NCI-H69 (cell line): ENCODE data around the gene LRP1B.

ENCODE experiments used
- DNase-seq: peaks from one replicate; lab custom pipeline; 2025; lab: John Stamatoyannopoulos, UW

The LRP1B gene

DNA sequence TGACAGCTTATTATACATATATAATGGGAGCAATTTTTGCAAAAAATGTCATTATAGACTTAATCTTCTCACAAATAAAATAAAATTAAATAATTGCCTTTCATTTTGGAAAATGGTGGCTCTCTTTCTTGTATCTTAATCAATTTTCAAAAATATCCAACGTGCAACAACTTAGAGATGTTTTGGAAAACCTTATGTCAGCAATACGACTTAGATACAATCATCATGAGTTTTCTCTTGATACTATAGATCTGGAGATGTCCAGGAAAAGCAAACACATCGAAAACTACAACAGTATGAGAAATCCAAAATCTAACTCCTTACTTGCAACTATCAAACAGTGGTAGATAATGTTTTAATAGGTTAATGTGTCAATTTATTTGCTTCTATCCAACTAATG is 1529.0 kb downstream of the LRP1B start:
- DNase-seq, result no peak

DNA sequence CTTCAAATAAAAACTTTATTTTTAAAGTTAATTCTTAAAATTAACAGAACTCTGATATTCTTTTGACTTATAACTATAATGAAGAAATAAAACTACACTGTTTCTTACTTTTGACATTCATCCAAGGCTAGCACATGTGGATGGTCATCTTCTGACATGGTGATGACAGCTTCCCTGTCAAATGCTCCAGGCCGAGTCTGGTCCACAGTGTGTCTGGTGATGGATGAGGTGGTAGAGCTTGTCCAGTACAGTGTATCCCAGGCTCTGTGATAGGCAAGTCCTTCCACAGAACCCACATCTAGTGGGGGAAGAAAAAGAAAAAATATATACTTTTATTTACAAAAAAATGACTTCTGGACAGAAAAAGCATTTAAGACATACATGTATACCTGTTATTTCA is 1529.5 kb downstream of the LRP1B start:
- no peak for DNase-seq

DNA sequence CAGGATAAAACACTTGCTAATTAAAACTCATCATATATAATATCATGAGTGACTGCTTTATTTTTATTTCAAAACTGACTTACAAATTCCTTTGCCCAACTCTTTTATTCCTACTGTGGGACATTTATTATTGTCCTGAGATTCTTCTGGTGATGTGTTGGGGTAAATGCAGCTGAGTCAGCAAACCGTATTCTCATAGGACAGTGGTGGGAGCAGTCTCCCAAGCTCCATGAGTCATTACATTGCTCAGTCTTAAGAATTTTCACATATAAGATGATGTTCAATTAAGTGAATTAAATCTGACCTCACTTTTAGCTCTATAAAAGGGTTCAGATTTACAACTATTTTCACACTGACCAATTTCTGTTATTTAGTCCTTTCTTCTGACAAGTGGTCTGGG is 1530.7 kb downstream of the LRP1B start:
- peak; percentile 8 for DNase-seq

DNA sequence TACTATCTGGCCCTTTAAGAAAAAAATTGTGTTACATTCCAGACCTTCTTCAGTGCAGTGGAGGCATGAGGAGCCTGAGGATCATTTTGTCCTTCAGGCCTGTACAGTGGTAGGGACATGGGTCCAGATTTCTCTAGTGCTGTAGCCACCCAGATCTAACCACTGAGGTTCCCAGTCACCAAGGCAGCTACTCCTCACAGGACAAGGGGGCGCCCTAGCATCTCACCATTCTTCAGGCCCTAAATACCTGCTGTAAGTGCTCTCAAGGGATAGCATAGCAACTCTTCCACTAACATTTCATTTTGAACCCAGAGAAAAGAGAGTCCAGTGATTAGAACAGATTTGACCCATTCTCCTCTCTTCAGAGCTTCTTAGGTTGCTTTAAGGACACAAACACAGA is 1533.0 kb downstream of the LRP1B start:
- peak; percentile 24 for DNase-seq

DNA sequence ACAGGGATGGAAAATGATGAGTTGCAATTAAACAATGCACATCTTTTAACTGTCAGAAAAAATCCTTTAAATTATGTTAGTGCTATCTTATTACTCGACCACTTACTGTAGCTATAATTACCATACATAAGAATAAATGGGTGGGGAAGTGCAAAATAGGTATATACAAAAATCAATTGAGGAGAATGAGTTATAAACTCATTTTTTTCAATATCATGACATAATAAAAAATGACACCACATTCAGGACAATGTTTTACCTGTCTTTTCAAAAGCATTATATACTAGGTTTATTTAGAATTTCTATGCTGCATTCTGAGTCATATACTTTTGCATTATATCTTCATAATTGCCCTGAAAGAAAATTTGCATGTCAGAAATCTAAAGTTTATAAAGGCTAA is 1533.6 kb downstream of the LRP1B start:
- no peak for DNase-seq

DNA sequence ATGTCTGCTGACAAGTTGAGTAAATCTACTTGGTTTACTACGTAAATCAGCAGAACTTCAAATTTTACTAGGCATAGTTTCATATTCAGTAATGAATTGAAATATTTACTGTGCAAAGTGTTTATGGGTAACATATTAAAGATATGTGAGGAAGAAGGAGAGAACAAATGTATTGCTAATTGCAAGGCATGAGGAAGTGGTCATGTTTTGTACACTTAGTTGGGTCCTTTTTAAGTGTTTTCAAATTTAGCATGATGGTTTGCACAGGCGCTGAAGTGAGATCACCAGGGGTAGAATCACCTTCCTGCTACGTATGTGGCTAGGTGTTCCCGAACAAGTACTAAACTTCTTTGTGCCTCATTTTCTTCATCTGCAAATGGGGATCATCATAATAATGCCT is 1534.4 kb downstream of the LRP1B start:
- DNase-seq, result no peak

DNA sequence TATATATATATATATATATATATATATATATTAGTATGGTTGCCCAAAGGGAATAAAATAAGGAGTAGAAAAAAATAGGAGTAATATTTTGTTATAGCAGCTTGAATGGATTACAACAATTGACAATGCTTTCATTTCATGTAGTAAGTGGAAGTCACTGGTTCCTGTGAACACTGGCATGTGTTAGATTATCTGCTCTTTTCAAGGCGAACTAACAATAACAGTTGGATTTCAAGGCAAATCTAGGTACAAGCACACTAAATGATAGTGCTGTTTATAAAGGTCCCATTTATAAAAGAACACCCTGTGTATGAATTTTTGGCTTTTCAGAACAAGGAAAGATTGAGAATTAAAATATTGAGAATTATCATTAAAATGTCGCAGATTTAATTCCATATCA is 1535.7 kb downstream of the LRP1B start:
- DNase-seq, result peak; percentile 2

DNA sequence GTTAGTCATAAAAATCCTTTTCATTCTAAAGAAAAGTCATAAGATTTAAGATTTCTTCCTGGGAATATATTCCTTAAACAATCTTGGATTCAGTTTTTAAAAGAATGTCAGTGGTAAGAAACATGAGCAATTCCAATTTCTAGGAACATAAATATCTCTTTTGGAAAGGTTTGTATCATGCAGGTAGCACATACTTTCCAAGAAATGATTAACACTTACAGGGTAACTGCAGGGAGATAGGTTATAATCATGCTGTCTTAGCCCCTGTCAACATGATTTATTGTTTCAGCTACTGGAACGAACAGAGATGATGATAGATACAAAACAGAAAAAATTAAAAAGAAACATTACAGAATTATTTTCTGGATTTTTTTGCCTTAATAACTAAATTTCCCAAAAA is 1537.7 kb downstream of the LRP1B start:
- DNase-seq, result peak; percentile 66

DNA sequence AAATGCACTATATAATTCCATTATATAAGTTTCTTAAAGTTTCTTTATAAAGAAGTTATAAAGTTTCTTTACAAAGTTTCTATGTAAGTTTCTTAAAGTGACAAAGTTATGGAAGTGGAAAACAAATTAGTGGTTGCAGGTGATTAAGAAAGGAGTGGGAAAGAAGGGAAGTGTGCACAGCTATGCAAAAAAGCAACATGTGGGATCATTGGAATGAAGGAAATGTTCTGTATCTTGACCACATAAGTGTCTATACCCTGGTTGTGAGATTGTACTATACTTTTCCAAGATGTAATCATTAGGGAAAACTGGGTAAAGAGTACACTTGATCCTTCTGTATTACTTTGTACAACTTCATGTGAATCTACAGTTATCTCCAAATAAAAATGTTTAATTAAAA is 1541.1 kb downstream of the LRP1B start:
- DNase-seq, result no peak

DNA sequence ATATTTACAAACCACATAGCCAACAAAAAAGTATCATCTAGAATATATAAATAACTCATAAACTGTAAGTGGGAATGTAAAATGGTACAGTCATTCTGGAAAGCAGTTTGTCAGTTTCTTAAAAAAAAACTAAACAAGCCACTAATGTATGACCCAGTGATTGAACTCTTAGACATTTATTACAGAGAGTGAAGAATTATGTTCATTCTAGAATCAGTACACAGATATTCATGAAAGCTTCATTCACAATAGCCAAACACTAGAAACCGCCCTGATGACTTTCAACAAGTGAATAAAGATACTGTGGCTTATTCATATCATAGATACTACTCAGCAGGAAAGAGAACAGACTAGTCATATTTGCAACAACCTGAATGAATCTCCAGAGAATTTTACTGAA is 1541.5 kb downstream of the LRP1B start:
- peak; percentile 4 for DNase-seq

DNA sequence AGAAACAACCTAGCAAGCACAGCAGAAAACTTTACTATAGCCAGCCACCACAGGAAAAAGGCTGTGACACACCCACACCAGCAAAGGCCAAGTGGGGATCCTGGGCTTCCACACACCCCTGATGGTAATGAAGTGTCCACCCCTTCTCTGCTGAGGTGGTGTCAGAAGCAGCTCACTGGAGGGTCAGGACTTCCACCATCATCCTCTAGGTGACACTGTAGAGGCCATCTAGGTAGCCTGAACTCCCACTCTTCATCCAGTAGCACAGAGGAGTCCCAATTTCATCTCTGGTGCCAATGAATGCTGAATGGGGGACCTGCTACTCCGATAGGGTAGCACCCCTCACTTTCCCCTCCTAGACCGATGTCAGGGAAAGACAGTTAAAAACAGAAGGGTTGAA is 1544.4 kb downstream of the LRP1B start:
- peak; percentile 61 for DNase-seq

DNA sequence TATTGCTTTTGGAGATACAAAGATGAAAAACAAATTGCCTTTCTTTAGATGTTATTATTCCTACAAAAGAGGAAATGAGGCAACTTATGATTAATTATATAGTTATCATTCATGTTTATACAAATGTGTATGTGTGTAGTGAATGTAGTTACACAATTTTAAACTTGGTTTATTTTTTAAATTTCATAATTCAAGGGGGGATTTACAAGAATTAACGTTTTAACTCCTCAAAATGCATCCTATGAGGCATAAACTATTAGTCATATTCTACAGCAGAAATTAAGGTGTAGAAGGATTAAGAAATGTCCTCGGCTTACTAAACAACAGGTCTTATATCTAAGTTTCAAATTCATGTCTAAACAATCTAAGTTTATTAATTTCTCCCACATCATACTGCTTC is 1545.8 kb downstream of the LRP1B start:
- no peak for DNase-seq

DNA sequence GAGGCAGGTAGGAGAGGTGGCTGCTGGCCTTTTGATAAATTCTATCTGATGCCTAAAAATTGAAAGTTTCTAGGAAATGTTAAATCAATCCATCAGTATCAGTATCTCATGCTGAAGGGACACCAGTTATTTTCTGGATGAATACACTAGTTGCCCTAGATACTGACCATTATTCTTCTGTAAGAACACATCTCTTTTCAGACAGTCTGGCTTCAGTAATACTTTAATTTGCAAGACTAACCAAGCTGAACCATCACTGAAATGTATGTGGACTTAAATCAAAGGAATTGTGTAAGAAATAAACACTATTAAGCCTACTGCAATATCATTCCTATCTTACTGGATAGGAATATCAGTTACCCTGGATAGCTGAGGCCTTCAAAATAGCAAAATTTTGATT is 1546.3 kb downstream of the LRP1B start:
- no peak for DNase-seq

DNA sequence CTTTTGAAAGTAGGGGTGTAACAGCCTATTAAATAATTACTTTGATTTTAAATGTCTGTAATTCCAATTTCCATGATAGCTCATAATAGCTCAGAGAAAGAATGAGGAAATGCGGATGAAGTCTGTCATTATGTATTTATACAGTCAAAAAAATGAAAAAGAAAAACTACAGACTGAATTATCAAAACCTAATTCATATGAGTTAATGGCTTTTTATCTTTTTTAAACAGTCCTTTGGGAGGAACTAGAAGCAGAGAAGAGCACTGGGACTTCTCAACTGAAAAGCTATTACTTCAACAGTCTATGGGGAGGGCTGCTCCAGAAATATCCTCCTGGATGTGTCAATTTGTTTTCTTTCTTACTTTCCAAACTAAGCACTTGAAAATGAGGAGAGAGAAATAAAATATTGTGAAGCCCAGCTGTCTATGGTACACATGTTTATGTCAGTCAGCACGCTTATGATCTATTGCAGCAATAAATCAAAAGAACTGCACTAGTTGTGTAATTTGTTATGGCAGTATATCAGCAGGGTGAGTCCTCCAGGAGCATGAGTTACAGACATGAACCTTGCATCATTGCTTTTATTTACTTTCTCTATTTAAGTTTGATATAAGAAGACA is 1550.2 kb downstream of the LRP1B start:
- DNase-seq, result peak; percentile 60

DNA sequence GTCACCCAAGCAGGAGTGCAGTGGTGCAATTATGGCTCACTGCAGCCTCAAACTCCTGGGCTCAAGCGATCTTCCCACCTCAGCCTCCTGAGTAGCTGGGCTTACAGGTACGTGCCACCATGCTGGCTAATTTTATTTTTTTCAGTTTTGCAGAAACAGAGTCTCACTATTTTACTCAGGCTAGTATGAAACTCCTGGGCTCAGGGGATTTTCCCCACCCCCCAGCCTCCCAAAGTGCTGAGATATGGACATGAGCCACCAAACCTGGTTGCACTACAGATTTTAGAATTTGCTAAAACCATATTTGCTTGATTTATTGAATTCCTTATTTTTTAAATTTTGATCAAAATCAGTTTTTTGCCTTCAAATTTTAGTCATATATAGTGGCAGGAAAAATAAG is 1553.4 kb downstream of the LRP1B start:
- no peak for DNase-seq

DNA sequence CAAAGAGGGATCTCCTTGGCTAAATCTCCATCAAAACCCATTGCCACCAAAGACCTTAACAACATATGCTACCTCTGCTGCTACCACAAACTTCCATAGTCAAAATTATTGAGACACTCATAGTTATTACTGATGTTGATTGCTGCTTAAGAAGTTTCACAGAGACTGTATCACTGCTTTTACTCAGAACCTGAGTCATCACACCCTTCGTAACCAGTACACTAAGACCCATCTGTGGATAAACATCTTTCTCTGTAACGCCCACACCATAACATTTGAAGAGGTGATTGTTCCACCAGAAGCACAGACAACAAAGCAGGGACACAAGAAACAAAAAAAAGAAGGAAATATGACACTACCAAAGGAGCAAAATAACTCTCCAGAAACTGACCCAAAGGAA is 1563.1 kb downstream of the LRP1B start:
- no peak for DNase-seq

DNA sequence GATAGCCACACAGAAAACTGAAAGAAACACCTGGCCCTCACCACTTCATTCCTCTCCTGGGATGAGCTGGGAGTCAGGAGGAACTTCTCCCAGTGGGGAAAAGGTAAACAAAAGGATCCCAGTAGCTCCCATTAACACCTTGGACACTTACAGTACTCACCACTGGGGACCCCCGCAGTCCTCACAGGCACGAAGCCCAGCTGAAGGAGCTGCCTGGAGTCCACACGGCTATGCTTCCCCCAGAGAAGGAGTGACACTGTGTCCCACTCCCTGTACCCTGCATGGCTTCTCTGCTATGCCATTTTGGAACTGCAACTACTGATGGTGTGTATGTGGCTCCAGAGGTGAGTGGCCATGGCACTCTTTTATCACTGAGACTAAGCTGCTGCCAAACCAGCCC is 1565.1 kb downstream of the LRP1B start:
- DNase-seq, result peak; percentile 36

DNA sequence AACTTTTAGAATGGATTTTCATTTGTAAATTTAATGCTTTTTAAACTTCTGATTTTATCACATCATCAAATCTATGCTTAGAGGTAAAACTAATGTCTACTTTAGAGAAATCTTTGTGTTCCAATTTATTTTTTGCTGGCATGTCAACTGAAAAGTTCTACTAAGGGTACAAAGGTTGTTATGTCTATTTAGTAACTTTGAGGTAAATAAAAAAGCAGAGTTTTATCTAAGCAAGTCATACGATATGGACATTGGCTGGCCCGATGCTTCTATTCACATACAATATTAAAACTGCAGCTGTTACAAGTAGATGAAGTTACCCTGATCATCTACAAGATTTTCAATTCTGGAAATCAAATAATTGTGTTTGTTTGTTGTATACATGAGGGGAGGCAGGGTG is 1575.1 kb downstream of the LRP1B start:
- no peak for DNase-seq

DNA sequence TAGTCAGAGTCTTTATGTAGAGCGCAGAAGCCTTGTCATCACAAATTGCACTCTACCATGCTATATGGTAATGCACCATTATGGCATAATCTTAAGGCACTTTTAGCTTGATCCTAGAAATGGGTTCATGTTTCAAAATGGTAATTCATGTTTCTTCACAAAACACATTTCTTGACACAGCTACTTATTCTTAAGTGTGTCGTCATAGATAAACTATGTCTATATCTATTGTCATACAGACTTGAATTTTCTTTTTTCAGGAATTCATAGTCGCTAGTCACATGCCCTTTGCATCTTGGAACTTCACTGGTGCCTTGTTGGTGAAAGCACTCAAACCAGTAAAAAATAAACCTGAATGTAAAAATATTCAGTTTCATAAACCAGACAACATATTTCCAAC is 1578.2 kb downstream of the LRP1B start:
- DNase-seq, result no peak

DNA sequence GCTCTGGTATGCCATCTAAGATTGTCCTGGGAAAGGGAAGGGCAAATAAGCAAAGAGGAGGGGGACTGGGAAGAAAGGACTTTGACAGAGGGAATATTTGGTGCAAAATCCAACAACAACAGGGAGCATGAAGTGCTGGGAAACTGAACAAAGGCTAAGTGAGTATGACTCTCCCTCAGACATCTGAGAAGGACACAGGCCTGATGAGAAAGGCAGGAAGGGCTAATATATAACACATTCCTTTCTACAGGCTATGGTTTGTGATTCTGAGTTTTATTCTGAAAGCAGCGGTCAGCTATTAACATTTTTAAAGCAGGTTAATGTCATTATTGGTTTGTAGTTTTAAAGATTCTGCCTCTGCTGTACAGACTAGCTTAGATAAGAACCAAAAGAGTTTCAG is 1579.5 kb downstream of the LRP1B start:
- peak; percentile 30 for DNase-seq

DNA sequence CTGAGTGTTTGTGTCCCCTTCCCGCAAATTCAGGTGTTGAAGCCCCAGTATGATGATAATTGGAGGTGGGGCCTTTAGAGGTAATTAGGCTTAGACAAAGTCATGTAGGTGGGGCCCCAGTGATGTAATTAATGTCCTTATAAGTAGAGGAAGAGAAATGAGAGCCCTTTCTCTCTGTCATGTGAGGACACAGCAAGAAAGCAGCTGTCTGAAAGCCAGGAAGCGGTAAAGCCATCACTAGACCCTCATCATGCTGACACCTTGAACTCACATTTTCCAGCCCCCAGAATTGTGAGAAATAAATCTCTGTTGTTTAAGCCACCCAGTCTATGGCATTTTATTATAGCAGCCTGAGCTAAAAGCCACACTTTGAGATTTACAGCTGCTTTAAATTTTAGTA is 1580.0 kb downstream of the LRP1B start:
- peak; percentile 77 for DNase-seq

DNA sequence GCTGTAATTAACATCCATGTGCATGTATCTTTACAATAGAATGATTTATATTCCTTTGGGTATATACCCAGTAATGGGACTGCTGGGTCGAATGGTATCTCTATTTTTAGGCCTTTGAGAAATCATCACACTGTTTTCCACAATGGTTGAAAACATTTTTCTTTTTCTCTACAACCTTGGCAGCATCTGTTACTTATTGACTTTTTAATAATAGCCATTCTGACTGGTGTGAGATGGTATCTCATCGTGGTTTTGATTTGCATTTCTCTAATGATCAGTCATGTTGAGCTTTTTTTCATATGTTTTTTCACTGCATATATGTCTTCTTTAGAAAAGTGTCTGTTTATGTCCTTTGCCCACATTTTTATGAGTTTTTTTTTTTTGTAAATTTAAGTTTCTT is 1586.0 kb downstream of the LRP1B start:
- DNase-seq, result peak; percentile 37

DNA sequence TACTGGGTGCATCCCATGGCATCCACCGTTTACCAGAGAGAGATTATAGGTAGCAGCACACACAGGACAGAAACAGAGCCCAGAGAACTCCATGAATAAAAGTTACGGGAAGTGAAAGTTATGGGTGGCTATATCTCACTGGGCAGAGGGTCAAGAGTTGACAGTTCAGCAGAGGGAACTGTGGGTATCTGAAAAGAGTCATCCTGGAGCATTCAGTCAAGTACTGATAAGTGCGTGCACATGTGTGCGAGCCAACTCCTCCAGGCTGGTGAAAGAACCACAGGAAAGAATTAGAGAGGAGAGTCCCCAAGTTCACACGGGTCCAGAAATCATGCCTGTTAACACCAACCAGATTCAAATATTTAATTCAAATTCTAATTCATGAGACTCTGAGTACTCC is 1588.2 kb downstream of the LRP1B start:
- DNase-seq, result no peak

DNA sequence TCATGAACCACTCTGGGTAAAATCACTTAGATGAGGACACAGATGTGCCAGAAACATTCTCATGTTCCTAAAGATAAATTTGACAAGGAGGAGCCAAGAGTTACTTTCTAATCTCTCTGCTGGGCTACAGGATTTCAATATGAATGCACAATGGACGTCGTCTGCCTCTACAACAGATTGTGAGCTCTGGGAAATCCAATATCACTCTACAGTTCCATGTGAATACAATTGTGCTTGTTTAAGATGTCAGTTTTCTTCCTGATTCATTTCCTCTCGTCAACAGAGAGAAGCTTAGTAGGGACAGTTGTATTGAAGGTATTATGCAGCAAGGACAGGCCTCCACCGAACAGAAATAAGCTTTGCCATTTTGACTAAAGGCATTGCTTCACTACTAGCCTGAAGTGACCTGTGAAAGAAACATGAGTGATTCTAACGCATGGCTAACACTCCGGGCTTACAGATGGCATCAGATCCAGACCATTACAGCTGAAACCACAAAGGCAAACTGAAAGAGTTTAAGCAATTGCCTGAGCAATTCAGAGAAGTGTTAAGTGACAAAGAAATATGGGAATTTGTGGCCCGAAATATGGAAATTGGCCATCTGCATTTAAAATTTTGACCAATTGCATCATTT is 1591.5 kb downstream of the LRP1B start:
- peak; percentile 59 for DNase-seq
